MM.1S (cell line): ENCODE measurements around the gene DCHS2.
A peak's percentile ranks its signal among the peaks of the same experiment; 100 is the strongest.

ENCODE experiments used
- DNase-seq: peaks from one replicate; pipeline ENCODE4 v3.0.0-alpha.2; 2015
- H2AFZ ChIP-seq: fragments of 300-600 bp; sonication (generic); 2 replicates; pipeline ENCODE4 v1.6.0; 2016; ENCODE audit warnings: antibody characterized with exemption, low read length
- H3F3A ChIP-seq: fragments of 300-600 bp; sonication (generic); 2 replicates; pipeline ENCODE4 v1.6.1; 2016; ENCODE audit warnings: mild to moderate bottlenecking, antibody characterized with exemption, low read length, moderate library complexity, mixed read lengths; ENCODE audit not compliant: insufficient read depth
- H3K27ac ChIP-seq: fragments of 300-600 bp; sonication (generic); 2 replicates; pipeline ENCODE4 v1.5.1; 2016; ENCODE audit warnings: mild to moderate bottlenecking, low read length
- H3K27me3 ChIP-seq: fragments of 300-600 bp; sonication (generic); replicated peaks from 2 replicates; pipeline ENCODE4 v1.6.0; 2016; ENCODE audit warnings: low read length; ENCODE audit not compliant: insufficient read depth
- H3K36me3 ChIP-seq: fragments of 300-600 bp; sonication (generic); replicated peaks from 2 replicates; pipeline ENCODE4 v1.6.1; 2016; ENCODE audit warnings: mild to moderate bottlenecking, low read length, mixed read lengths; ENCODE audit not compliant: insufficient read depth
- H3K4me1 ChIP-seq: fragments of 300-600 bp; sonication (generic); 2 replicates; pipeline ENCODE4 v1.6.1; 2016; ENCODE audit warnings: low read length, mixed read lengths
- H3K4me2 ChIP-seq: fragments of 300-600 bp; sonication (generic); 2 replicates; pipeline ENCODE4 v1.6.0; 2016; ENCODE audit warnings: low read depth, low read length
- H3K4me3 ChIP-seq: fragments of 300-600 bp; sonication (generic); 2 replicates; pipeline ENCODE4 v1.5.1; 2016; ENCODE audit warnings: low read length, mixed read lengths
- H3K79me2 ChIP-seq: fragments of 300-600 bp; sonication (generic); 2 replicates; pipeline ENCODE4 v1.6.1; 2016; ENCODE audit warnings: mixed run types, low read length, mixed read lengths
- H3K9ac ChIP-seq: fragments of 300-600 bp; sonication (generic); 2 replicates; pipeline ENCODE4 v1.6.1; 2016; ENCODE audit warnings: low read length, mixed read lengths
- H3K9me2 ChIP-seq: fragments of 300-600 bp; sonication (generic); replicated peaks from 2 replicates; pipeline ENCODE4 v1.6.1; 2016; ENCODE audit warnings: mild to moderate bottlenecking, low read length, mixed read lengths; ENCODE audit not compliant: insufficient read depth
- H3K9me3 ChIP-seq: fragments of 300-600 bp; sonication (generic); replicated peaks from 2 replicates; pipeline ENCODE4 v1.6.1; 2016; ENCODE audit warnings: mild to moderate bottlenecking, low read length, mixed read lengths; ENCODE audit not compliant: insufficient read depth
- H4K20me1 ChIP-seq: fragments of 300-600 bp; sonication (generic); 2 replicates; pipeline ENCODE4 v1.6.1; 2016; ENCODE audit warnings: mild to moderate bottlenecking, low read length, moderate library complexity, mixed read lengths; ENCODE audit not compliant: insufficient read depth
- CTCF ChIP-seq: fragments of 300-600 bp; sonication (generic); IDR thresholded peaks from 2 replicates; pipeline ENCODE4 v1.5.1; 2016; ENCODE audit warnings: antibody characterized with exemption, low read length, mixed read lengths
- EZH2 ChIP-seq: fragments of 300-600 bp; sonication (generic); optimal IDR thresholded peaks from 2 replicates; pipeline ENCODE3; 2017; ENCODE audit warnings: low read depth, mild to moderate bottlenecking, antibody characterized with exemption, low read length, mixed read lengths
- EZH2phosphoT487 ChIP-seq: fragments of 300-600 bp; sonication (generic); IDR thresholded peaks from 2 replicates; pipeline ENCODE4 v1.6.1; 2018; ENCODE audit warnings: antibody characterized with exemption, low read length

Gene DCHS2

GRCh38 chr4:154332681-154333421 is 158.7 kb downstream of the DCHS2 start:
- H3F3A ChIP-seq: no peaks in the 10 kb centered on the region
- H3K9me3 ChIP-seq: no peaks in the 10 kb centered on the region
- H3K4me1 ChIP-seq: no peaks in the 10 kb centered on the region
- TF ChIP-seq CTCF: 0 out of 2 replicates have a peak, but pooled peaks have one; percentile 14
- no peak for TF ChIP-seq EZH2
- no peaks in the 10 kb centered on the region for H3K36me3 ChIP-seq
- no peak overlapping the region for H3K27ac ChIP-seq
- DNase-seq: peak; percentile 47
- peak overlapping the region; percentile 45 for H3K4me3 ChIP-seq
- no peak overlapping the region for H3K9ac ChIP-seq
- no peaks in the 10 kb centered on the region for H4K20me1 ChIP-seq
- no peaks in the 10 kb centered on the region for H3K9me2 ChIP-seq
- H3K79me2 ChIP-seq: no peaks in the 10 kb centered on the region
- H3K4me2 ChIP-seq: peak overlapping the region; percentile 51
- H2AFZ ChIP-seq: peak overlapping the region; percentile 57
- H3K27me3 ChIP-seq: no peaks in the 10 kb centered on the region

GRCh38 chr4:154329939-154330338 is 161.7 kb downstream of the DCHS2 start:
- no peaks in the 10 kb centered on the region for H3F3A ChIP-seq
- H3K27me3 ChIP-seq: no peaks in the 10 kb centered on the region
- TF ChIP-seq CTCF (no peak), EZH2phosphoT487 (no peak), EZH2 (no peak)
- H3K9ac ChIP-seq: no peak overlapping the region
- H3K4me3 ChIP-seq: no peak overlapping the region
- no peaks in the 10 kb centered on the region for H4K20me1 ChIP-seq
- H3K36me3 ChIP-seq: no peaks in the 10 kb centered on the region
- no peaks in the 10 kb centered on the region for H3K9me2 ChIP-seq
- H3K4me1 ChIP-seq: no peaks in the 10 kb centered on the region
- H3K79me2 ChIP-seq: no peaks in the 10 kb centered on the region
- no peak for DNase-seq
- no peak overlapping the region for H3K4me2 ChIP-seq
- H2AFZ ChIP-seq: no peak overlapping the region
- no peaks in the 10 kb centered on the region for H3K9me3 ChIP-seq
- no peak overlapping the region for H3K27ac ChIP-seq

GRCh38 chr4:154329268-154329868 is 162.2 kb downstream of the DCHS2 start:
- no peak overlapping the region for H3K9ac ChIP-seq
- peak; percentile 45 for DNase-seq
- no peaks in the 10 kb centered on the region for H3K4me1 ChIP-seq
- TF ChIP-seq CTCF (peak; percentile 52), EZH2phosphoT487 (no peak), EZH2 (no peak)
- no peaks in the 10 kb centered on the region for H3K27me3 ChIP-seq
- H3K4me2 ChIP-seq: no peak overlapping the region
- no peak overlapping the region for H2AFZ ChIP-seq
- H4K20me1 ChIP-seq: no peaks in the 10 kb centered on the region
- no peak overlapping the region for H3K27ac ChIP-seq
- no peaks in the 10 kb centered on the region for H3K36me3 ChIP-seq
- H3K9me2 ChIP-seq: no peaks in the 10 kb centered on the region
- no peak overlapping the region for H3K4me3 ChIP-seq
- no peaks in the 10 kb centered on the region for H3K79me2 ChIP-seq
- no peaks in the 10 kb centered on the region for H3K9me3 ChIP-seq
- H3F3A ChIP-seq: no peaks in the 10 kb centered on the region
